ENCODE measurements around the gene LIN37.

LIN37 gene

DNA sequence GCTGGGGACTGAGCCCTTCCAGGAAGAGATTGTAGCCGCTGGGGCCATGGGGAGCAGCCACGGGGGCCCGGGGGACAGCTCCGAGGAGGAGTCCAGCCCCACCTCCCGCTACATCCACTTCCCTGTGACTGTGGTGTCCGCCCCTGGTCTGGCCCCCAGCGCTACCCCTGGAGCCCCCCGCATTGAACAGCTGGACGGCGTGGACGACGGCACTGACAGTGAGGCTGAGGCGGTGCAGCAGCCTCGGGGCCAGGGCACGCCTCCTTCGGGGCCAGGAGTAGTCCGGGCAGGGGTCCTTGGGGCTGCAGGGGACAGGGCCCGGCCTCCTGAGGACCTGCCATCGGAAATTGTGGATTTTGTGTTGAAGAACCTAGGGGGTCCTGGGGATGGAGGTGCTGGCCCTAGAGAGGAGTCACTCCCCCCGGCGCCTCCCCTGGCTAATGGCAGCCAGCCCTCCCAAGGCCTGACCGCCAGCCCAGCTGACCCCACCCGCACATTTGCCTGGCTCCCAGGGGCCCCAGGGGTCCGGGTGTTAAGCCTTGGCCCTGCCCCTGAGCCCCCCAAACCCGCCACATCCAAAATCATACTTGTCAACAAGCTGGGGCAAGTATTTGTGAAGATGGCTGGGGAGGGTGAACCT lies 15.7 kb upstream of the LIN37 start:
- no peaks in the 10 kb centered on the region for H4K20me1 ChIP-seq (ENCODE audit: low read depth, low read length)

DNA sequence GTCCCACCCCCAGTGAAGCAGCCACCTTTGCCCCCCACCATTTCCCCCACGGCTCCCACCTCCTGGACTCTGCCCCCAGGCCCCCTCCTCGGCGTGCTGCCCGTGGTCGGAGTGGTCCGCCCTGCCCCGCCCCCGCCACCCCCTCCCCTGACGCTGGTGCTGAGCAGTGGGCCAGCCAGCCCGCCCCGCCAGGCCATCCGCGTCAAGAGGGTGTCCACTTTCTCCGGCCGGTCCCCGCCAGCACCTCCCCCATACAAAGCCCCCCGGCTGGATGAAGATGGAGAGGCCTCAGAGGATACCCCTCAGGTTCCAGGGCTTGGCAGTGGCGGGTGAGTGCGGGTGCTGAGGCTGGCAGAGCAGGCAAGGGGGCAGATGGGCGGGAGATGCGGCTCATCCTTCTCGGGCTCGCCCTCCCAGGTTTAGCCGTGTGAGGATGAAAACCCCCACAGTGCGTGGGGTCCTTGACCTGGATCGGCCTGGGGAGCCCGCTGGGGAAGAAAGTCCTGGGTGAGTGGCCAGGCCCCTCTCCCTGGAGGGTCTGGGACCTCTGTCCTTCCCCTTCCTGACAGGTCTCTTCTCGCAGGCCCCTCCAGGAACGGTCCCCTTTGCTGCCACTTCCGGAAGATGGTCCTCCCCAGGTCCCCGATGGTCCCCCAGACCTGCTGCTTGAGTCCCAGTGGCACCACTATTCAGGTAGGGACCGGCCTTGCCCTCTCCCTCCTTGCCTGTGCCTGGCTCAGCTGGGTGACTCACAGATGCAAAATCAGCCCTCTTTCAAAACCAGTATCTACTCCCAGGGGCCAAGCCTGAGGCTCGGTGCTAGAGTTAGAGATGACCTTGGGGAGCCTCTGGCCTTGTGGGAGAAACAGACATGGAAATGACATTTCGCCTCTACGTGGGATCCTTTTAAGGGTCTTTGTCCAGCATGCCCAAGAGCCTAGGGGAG lies 14.9 kb upstream of the LIN37 start:
- Histone ChIP-seq H3K27ac (ENCODE audit: low read depth, low read length) (no peak overlapping the region), H3K9me3 (ENCODE audit: insufficient read depth, low read length) (no peaks in the 10 kb centered on the region)

More for the DNA sequence above, 15.7 kb upstream of the LIN37 start:
- no peak overlapping the region for H3K4me2 ChIP-seq (ENCODE audit: low read depth, low read length, poor library complexity, severe bottlenecking)
- H3K36me3 ChIP-seq (ENCODE audit: low read length): no peaks in the 10 kb centered on the region
- H3K9me3 ChIP-seq (ENCODE audit: insufficient read depth, low read length): no peaks in the 10 kb centered on the region
- no peak overlapping the region for H3K27ac ChIP-seq (ENCODE audit: low read depth, low read length)
- TF ChIP-seq, protein P1, sequence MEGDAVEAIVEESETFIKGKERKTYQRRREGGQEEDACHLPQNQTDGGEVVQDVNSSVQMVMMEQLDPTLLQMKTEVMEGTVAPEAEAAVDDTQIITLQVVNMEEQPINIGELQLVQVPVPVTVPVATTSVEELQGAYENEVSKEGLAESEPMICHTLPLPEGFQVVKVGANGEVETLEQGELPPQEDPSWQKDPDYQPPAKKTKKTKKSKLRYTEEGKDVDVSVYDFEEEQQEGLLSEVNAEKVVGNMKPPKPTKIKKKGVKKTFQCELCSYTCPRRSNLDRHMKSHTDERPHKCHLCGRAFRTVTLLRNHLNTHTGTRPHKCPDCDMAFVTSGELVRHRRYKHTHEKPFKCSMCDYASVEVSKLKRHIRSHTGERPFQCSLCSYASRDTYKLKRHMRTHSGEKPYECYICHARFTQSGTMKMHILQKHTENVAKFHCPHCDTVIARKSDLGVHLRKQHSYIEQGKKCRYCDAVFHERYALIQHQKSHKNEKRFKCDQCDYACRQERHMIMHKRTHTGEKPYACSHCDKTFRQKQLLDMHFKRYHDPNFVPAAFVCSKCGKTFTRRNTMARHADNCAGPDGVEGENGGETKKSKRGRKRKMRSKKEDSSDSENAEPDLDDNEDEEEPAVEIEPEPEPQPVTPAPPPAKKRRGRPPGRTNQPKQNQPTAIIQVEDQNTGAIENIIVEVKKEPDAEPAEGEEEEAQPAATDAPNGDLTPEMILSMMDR (IDR thresholded peaks at IDR 0.05; ENCODE audit: insufficient read depth, low read length, poor library complexity, severe bottlenecking): no peak
- no peak for TF ChIP-seq EZH2phosphoT487 (conservative IDR thresholded peaks at IDR 0.05; ENCODE audit: low read length)
- no peaks in the 10 kb centered on the region for H3K79me2 ChIP-seq (ENCODE audit: insufficient read depth, low read length)
- H3K9ac ChIP-seq (ENCODE audit: low read length): no peak overlapping the region
- no peaks in the 10 kb centered on the region for H3K9me2 ChIP-seq (replicated peaks; ENCODE audit: insufficient read depth, low read length)
- no peak overlapping the region for H2AFZ ChIP-seq (ENCODE audit: low read depth, low read length, severe bottlenecking)
- H3K27me3 ChIP-seq (ENCODE audit: low read length): no peaks in the 10 kb centered on the region
- H3F3A ChIP-seq (ENCODE audit: insufficient read depth): no peaks in the 10 kb centered on the region
- H3K4me3 ChIP-seq (ENCODE audit: insufficient read depth, low read length, poor library complexity, severe bottlenecking): no peak overlapping the region

DNA sequence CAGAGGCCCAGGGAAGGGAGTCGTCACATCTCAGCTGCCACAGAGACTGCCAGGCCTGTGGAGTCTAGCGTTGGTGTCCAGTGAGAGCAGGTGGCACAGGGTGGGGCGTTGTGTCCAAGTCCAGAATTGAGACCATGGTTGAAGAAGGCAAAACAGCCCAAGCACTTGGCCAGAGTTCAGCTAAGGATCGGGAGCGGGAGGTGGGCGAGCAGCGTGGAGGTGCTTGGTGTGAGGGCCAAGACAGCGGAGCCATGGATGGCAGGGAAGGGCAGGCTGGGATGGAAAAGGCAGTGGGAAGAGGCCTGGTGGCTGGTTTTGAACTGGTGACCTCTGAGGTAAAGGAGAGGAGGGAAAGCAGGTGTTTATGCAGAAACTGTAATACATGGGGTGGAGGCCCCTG lies 14.1 kb upstream of the LIN37 start:
- Histone ChIP-seq H3K27ac (ENCODE audit: low read depth, low read length) (no peak overlapping the region), H2AFZ (ENCODE audit: low read depth, low read length, severe bottlenecking) (no peak overlapping the region), H3K79me2 (ENCODE audit: insufficient read depth, low read length) (no peaks in the 10 kb centered on the region), H3K36me3 (ENCODE audit: low read length) (no peaks in the 10 kb centered on the region), H3K9me3 (ENCODE audit: insufficient read depth, low read length) (no peaks in the 10 kb centered on the region), H3K9ac (ENCODE audit: low read length) (no peak overlapping the region), H3K9me2 (replicated peaks; ENCODE audit: insufficient read depth, low read length) (no peaks in the 10 kb centered on the region), H3K4me3 (ENCODE audit: insufficient read depth, low read length, poor library complexity, severe bottlenecking) (no peak overlapping the region), H4K20me1 (ENCODE audit: low read depth, low read length) (no peaks in the 10 kb centered on the region), H3K4me2 (ENCODE audit: low read depth, low read length, poor library complexity, severe bottlenecking) (no peak overlapping the region), H3F3A (ENCODE audit: insufficient read depth) (peaks cover 5% of the 10 kb centered on the region; the same call in 1 of the 2 replicates), H3K27me3 (ENCODE audit: low read length) (no peaks in the 10 kb centered on the region)
- no peak for TF ChIP-seq EZH2phosphoT487 (conservative IDR thresholded peaks at IDR 0.05; ENCODE audit: low read length)
- TF ChIP-seq, protein P1 (IDR thresholded peaks at IDR 0.05; ENCODE audit: insufficient read depth, low read length, poor library complexity, severe bottlenecking): no peak

More for the DNA sequence above, 14.9 kb upstream of the LIN37 start:
- Histone ChIP-seq H3K79me2 (ENCODE audit: insufficient read depth, low read length) (no peaks in the 10 kb centered on the region), H3K36me3 (ENCODE audit: low read length) (no peaks in the 10 kb centered on the region), H4K20me1 (ENCODE audit: low read depth, low read length) (no peaks in the 10 kb centered on the region), H3F3A (ENCODE audit: insufficient read depth) (no peaks in the 10 kb centered on the region), H3K4me3 (ENCODE audit: insufficient read depth, low read length, poor library complexity, severe bottlenecking) (no peak overlapping the region), H3K27me3 (ENCODE audit: low read length) (no peaks in the 10 kb centered on the region), H3K9me2 (replicated peaks; ENCODE audit: insufficient read depth, low read length) (no peaks in the 10 kb centered on the region), H3K9ac (ENCODE audit: low read length) (no peak overlapping the region), H3K4me2 (ENCODE audit: low read depth, low read length, poor library complexity, severe bottlenecking) (no peak overlapping the region), H2AFZ (ENCODE audit: low read depth, low read length, severe bottlenecking) (no peak overlapping the region)
- no peak for TF ChIP-seq EZH2phosphoT487 (conservative IDR thresholded peaks at IDR 0.05; ENCODE audit: low read length)
- TF ChIP-seq, protein P1 (IDR thresholded peaks at IDR 0.05; ENCODE audit: insufficient read depth, low read length, poor library complexity, severe bottlenecking): no peak
